ENCODE results near the gene SPTBN4.

SPTBN4 gene

DNA sequence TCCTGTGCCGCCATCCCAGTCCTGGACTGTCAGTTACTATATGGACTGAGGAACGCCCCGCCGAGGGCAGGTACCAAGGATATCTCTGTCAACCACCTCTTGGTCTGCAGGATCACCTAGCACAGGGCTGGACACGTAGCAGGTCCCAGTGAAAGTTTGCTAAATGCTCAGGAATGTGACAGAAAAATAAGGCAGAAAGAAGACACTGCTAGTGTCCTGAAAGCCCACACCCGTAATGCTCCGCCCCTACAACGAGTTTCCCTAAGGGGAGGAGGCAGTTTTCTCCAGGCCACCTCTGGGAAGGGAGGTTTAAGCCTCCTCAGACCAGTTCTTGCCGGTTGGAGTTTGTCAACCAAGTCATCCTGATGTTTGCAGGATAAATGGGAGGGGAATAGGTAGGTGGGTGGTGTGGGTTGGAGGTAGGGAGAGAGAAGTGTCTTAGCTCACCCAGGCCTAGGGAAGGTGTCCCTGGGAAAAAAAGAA, 21.0 kb upstream of the SPTBN4 start:
- Histone ChIP-seq H3K79me2 (ENCODE audit: insufficient read depth, low read length) (peaks cover 10% of the 10 kb centered on the region), H3K36me3 (ENCODE audit: insufficient read depth, low read length) (peaks cover 14% of the 10 kb centered on the region; the same call in 1 of the 2 replicates), H2AFZ (ENCODE audit: low read length) (no peak overlapping the region), H4K20me1 (ENCODE audit: insufficient read depth, low read length) (no peaks in the 10 kb centered on the region), H3F3A (ENCODE audit: insufficient read depth, low read length) (no peaks in the 10 kb centered on the region), H3K4me3 (ENCODE audit: low read depth, low read length, poor library complexity, severe bottlenecking) (no peak overlapping the region), H3K9ac (ENCODE audit: low read length) (no peak overlapping the region), H3K4me1 (ENCODE audit: insufficient read depth, low read length, severe bottlenecking) (peaks cover 13% of the 10 kb centered on the region), H3K9me2 (ENCODE audit: low read depth, low read length) (no peaks in the 10 kb centered on the region), H3K9me3 (ENCODE audit: low read length) (no peaks in the 10 kb centered on the region), H3K27ac (ENCODE audit: low read depth, low read length, poor library complexity, severe bottlenecking) (no peak overlapping the region), H3K27me3 (ENCODE audit: insufficient read depth, low read length) (no peaks in the 10 kb centered on the region), H3K4me2 (ENCODE audit: low read length) (no peak overlapping the region)
- TF ChIP-seq, protein P1, sequence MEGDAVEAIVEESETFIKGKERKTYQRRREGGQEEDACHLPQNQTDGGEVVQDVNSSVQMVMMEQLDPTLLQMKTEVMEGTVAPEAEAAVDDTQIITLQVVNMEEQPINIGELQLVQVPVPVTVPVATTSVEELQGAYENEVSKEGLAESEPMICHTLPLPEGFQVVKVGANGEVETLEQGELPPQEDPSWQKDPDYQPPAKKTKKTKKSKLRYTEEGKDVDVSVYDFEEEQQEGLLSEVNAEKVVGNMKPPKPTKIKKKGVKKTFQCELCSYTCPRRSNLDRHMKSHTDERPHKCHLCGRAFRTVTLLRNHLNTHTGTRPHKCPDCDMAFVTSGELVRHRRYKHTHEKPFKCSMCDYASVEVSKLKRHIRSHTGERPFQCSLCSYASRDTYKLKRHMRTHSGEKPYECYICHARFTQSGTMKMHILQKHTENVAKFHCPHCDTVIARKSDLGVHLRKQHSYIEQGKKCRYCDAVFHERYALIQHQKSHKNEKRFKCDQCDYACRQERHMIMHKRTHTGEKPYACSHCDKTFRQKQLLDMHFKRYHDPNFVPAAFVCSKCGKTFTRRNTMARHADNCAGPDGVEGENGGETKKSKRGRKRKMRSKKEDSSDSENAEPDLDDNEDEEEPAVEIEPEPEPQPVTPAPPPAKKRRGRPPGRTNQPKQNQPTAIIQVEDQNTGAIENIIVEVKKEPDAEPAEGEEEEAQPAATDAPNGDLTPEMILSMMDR (IDR thresholded peaks at IDR 0.05; ENCODE audit: low read length), result no peak
- no peak for TF ChIP-seq EZH2 (IDR thresholded peaks at IDR 0.05; ENCODE audit: borderline replicate concordance, low read length)

DNA sequence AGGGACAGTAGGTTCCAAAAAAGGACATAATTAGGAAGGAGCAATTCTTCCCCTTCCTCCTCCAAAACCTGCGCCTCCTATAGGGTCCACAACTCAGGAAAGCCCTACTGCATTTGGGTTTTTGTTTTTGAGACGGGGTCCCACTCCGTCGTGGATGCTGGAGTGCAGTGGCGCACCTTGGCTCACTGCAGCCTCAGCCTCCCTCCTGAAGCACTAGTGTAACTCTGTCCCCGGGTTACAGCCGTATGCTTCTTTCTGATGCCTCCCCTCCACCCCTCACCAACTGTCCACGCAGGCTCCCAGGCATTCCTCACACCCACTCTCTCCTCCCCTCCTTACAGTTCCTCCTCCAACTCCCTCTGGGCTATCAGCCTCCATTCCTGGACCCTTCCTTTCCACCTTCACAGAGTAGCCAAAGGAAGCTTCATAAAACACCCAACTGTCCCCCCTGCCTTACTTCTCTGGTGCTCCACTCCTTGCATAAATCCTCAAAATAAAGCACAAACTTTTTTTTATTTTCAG, 20.5 kb upstream of the SPTBN4 start:
- Histone ChIP-seq H3K36me3 (ENCODE audit: insufficient read depth, low read length) (peaks cover 9% of the 10 kb centered on the region; the same call in 1 of the 2 replicates), H3K4me2 (ENCODE audit: low read length) (no peak overlapping the region), H4K20me1 (ENCODE audit: insufficient read depth, low read length) (no peaks in the 10 kb centered on the region), H3K4me3 (ENCODE audit: low read depth, low read length, poor library complexity, severe bottlenecking) (no peak overlapping the region), H2AFZ (ENCODE audit: low read length) (no peak overlapping the region), H3K4me1 (ENCODE audit: insufficient read depth, low read length, severe bottlenecking) (peaks cover 13% of the 10 kb centered on the region), H3F3A (ENCODE audit: insufficient read depth, low read length) (no peaks in the 10 kb centered on the region), H3K9me2 (ENCODE audit: low read depth, low read length) (no peaks in the 10 kb centered on the region), H3K9me3 (ENCODE audit: low read length) (no peaks in the 10 kb centered on the region), H3K27me3 (ENCODE audit: insufficient read depth, low read length) (no peaks in the 10 kb centered on the region), H3K9ac (ENCODE audit: low read length) (no peak overlapping the region), H3K79me2 (ENCODE audit: insufficient read depth, low read length) (peaks cover 10% of the 10 kb centered on the region), H3K27ac (ENCODE audit: low read depth, low read length, poor library complexity, severe bottlenecking) (no peak overlapping the region)
- TF ChIP-seq EZH2 (IDR thresholded peaks at IDR 0.05; ENCODE audit: borderline replicate concordance, low read length), result no peak
- TF ChIP-seq, protein P1 (IDR thresholded peaks at IDR 0.05; ENCODE audit: low read length), result no peak

DNA sequence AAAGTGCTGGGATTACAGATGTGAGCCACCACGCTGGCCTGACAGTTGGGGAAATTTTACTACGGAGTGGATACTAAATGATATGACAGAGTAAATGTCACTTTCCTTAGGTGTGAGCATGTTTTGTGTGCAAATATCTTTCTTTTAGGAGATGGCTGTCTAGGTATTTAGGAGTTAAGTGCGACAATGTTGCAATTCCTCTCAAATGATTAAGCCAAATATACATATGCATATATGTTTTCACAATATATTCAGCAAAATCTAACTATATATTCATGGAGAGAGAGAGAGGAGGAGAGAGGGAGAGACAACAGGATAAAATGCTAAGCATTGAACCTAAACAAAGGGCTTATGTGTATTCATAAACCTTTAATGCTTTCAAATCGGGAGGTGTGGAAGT, 17.3 kb upstream of the SPTBN4 start:
- H4K20me1 ChIP-seq (ENCODE audit: insufficient read depth, low read length), result no peaks in the 10 kb centered on the region

More for the DNA sequence above, 17.3 kb upstream of the SPTBN4 start:
- Histone ChIP-seq H3K79me2 (ENCODE audit: insufficient read depth, low read length) (no peaks in the 10 kb centered on the region), H2AFZ (ENCODE audit: low read length) (no peak overlapping the region), H3K27me3 (ENCODE audit: insufficient read depth, low read length) (no peaks in the 10 kb centered on the region), H3K4me2 (ENCODE audit: low read length) (no peak overlapping the region), H3K36me3 (ENCODE audit: insufficient read depth, low read length) (no peaks in the 10 kb centered on the region), H3K9ac (ENCODE audit: low read length) (no peak overlapping the region), H3K27ac (ENCODE audit: low read depth, low read length, poor library complexity, severe bottlenecking) (no peak overlapping the region), H3K9me2 (ENCODE audit: low read depth, low read length) (no peaks in the 10 kb centered on the region), H3F3A (ENCODE audit: insufficient read depth, low read length) (no peaks in the 10 kb centered on the region), H3K9me3 (ENCODE audit: low read length) (no peaks in the 10 kb centered on the region), H3K4me3 (ENCODE audit: low read depth, low read length, poor library complexity, severe bottlenecking) (no peak overlapping the region), H3K4me1 (ENCODE audit: insufficient read depth, low read length, severe bottlenecking) (peaks cover 4% of the 10 kb centered on the region)
- no peak for TF ChIP-seq EZH2 (IDR thresholded peaks at IDR 0.05; ENCODE audit: borderline replicate concordance, low read length)
- TF ChIP-seq, protein P1 (IDR thresholded peaks at IDR 0.05; ENCODE audit: low read length), result no peak

All from OCI-LY1 (cell line).